GM23338 (cell line): Measurements from ENCODE around the gene GP5. TPM values are rescaled to one million over a fixed set of nuclear protein-coding genes. Genes with fewer than 3 reads are reported as not detected.

ENCODE experiments used
- ATAC-seq: fragments of 200-7000 bp; cut with Tn5 transposase; 3 replicates; pipeline ENCODE4 v1.9.1; 2020
- DNase-seq: peaks from one replicate; pipeline ENCODE4 v3.0.0-alpha.2; 2015; ENCODE audit warnings: low spot score
- H2AFZ ChIP-seq: fragments of 200-600 bp; sonication (generic); 2 replicates; pipeline ENCODE4 v1.8.0; 2016; ENCODE audit warnings: antibody characterized with exemption, mild to moderate bottlenecking, moderate library complexity
- H3F3A ChIP-seq: fragments of 200-600 bp; sonication (generic); replicated peaks from 2 replicates; pipeline ENCODE4 v1.8.0; 2017; ENCODE audit warnings: antibody characterized with exemption, mixed run types, low read depth
- H3K27ac ChIP-seq: fragments of 200-600 bp; sonication (generic); 2 replicates; pipeline ENCODE4 v1.6.1; 2016; ENCODE audit warnings: low read depth
- H3K27me3 ChIP-seq: fragments of 200-600 bp; sonication (generic); 2 replicates; pipeline ENCODE4 v1.8.0; 2016; ENCODE audit warnings: mild to moderate bottlenecking, mixed run types, moderate library complexity; ENCODE audit not compliant: insufficient read depth
- H3K36me3 ChIP-seq: fragments of 200-600 bp; sonication (generic); 2 replicates; pipeline ENCODE4 v1.8.0; 2016; ENCODE audit warnings: mild to moderate bottlenecking; ENCODE audit not compliant: insufficient read depth
- H3K4me1 ChIP-seq: fragments of 200-600 bp; sonication (generic); 2 replicates; pipeline ENCODE4 v1.8.0; 2016; ENCODE audit warnings: mild to moderate bottlenecking, moderate library complexity; ENCODE audit not compliant: insufficient read depth
- H3K4me2 ChIP-seq: fragments of 200-600 bp; sonication (generic); 2 replicates; pipeline ENCODE4 v1.7.1; 2017; ENCODE audit warnings: mixed run types
- H3K4me3 ChIP-seq: fragments of 200-600 bp; sonication (generic); 2 replicates; pipeline ENCODE4 v1.6.1; 2016; ENCODE audit warnings: mixed run types
- H3K79me2 ChIP-seq: fragments of 200-600 bp; sonication (generic); replicated peaks from 2 replicates; pipeline ENCODE4 v1.8.0; 2017; ENCODE audit warnings: mild to moderate bottlenecking; ENCODE audit not compliant: insufficient read depth
- H3K9me2 ChIP-seq: fragments of 200-600 bp; sonication (generic); 2 replicates; pipeline ENCODE4 v1.8.0; 2017; ENCODE audit not compliant: insufficient read depth
- H4K20me1 ChIP-seq: fragments of 200-600 bp; sonication (generic); replicated peaks from 2 replicates; pipeline ENCODE4 v1.8.0; 2017; ENCODE audit warnings: mild to moderate bottlenecking; ENCODE audit not compliant: insufficient read depth
- H3K27ac Mint-ChIP-seq: 2 replicates; pipeline ENCODE4 v1.8.0; 2020; ENCODE audit warnings: inconsistent platforms, mild to moderate bottlenecking, moderate library complexity, mixed read lengths
- H3K27me3 Mint-ChIP-seq: 3 replicates; pipeline ENCODE4 v1.8.0; 2022; ENCODE audit warnings: low read depth, mild to moderate bottlenecking, moderate library complexity, mixed read lengths, inconsistent platforms; ENCODE audit not compliant: insufficient read depth, poor library complexity
- H3K36me3 Mint-ChIP-seq: 3 replicates; pipeline ENCODE4 v1.8.0; 2021; ENCODE audit warnings: low read depth, mild to moderate bottlenecking, inconsistent platforms, moderate library complexity, mixed read lengths
- H3K4me1 Mint-ChIP-seq: 3 replicates; pipeline ENCODE4 v1.8.0; 2020; ENCODE audit warnings: mild to moderate bottlenecking, inconsistent platforms, mixed read lengths
- H3K4me3 Mint-ChIP-seq: 3 replicates; pipeline ENCODE4 v1.8.0; 2021; ENCODE audit warnings: moderate library complexity, mild to moderate bottlenecking, inconsistent platforms, mixed read lengths
- H3K9me3 Mint-ChIP-seq: 3 replicates; pipeline ENCODE4 v1.8.0; 2020; ENCODE audit warnings: moderate library complexity, mild to moderate bottlenecking, inconsistent platforms, mixed read lengths
- CREB1 ChIP-seq: fragments of 250-450 bp; sonication (Bioruptor Pico); IDR thresholded peaks from 2 replicates; pipeline ENCODE4 v1.5.0; 2020; ENCODE audit warnings: low read depth, mild to moderate bottlenecking, moderate library complexity
- EZH2 ChIP-seq: fragments of 200-600 bp; sonication (generic); IDR thresholded peaks from one replicate; pipeline ENCODE4 v1.8.0; 2017; ENCODE audit warnings: antibody characterized with exemption, mild to moderate bottlenecking, low read depth; ENCODE audit not compliant: unreplicated experiment
- EZH2phosphoT487 ChIP-seq: fragments of 200-600 bp; sonication (generic); IDR thresholded peaks from one replicate; pipeline ENCODE4 v1.8.1; 2018; ENCODE audit warnings: antibody characterized with exemption; ENCODE audit not compliant: unreplicated experiment
- JUNB ChIP-seq: IDR thresholded peaks from one replicate; pipeline ENCODE4 v1.6.1; 2016; ENCODE audit warnings: antibody characterized with exemption; ENCODE audit not compliant: unreplicated experiment
- NANOG ChIP-seq: IDR thresholded peaks from 2 replicates; pipeline ENCODE4 v1.6.1; 2016; ENCODE audit warnings: antibody characterized with exemption, borderline replicate concordance
- POLR2AphosphoS5 ChIP-seq: IDR thresholded peaks from 2 replicates; pipeline ENCODE4 v1.6.1; 2016; ENCODE audit warnings: antibody characterized with exemption, low read depth
- STAT1 ChIP-seq: IDR thresholded peaks from one replicate; pipeline ENCODE4 v1.6.1; 2016; ENCODE audit warnings: antibody characterized with exemption; ENCODE audit not compliant: unreplicated experiment
- ZNF114 ChIP-seq: fragments of 250-450 bp; sonication (Bioruptor Pico); IDR thresholded peaks from 2 replicates; pipeline ENCODE4 v1.5.0; 2020; ENCODE audit warnings: mild to moderate bottlenecking, moderate library complexity
- ZNF331 ChIP-seq: fragments of 250-450 bp; sonication (Bioruptor Pico); IDR thresholded peaks from 2 replicates; pipeline ENCODE4 v1.5.0; 2020; ENCODE audit warnings: low read depth, mild to moderate bottlenecking, moderate library complexity
- ZNF462 ChIP-seq: fragments of 250-450 bp; sonication (Bioruptor Pico); IDR thresholded peaks from 2 replicates; pipeline ENCODE4 v1.5.0; 2020; ENCODE audit warnings: mild to moderate bottlenecking, moderate library complexity
- polyA plus RNA-seq: library from polyadenylated mRNA; unstranded; fragments of >200 nt; fragmentation: Nextera tagmentation; extraction: Ambion mirVana; gene quantifications from 2 replicates; pipeline ENCODE4 v1.2.1, GENCODE V29; 2016
- total RNA-seq: library from RNA; depleted of rRNA; stranded (reverse); fragments of >200 nt; shearing (Covaris generic); gene quantifications from 2 replicates; pipeline ENCODE4 v1.2.3, GENCODE V29; 2014
- TF ChIP-seq, protein P1 (sequence below), 2 experiments: fragments of 200-600 bp in 1 of 2; sonication (generic) in 1 of 2; conservative IDR thresholded peaks; 2 replicates each; pipeline versions ENCODE4 v1.5.1 to v1.6.1; 2016 to 2017; ENCODE audit warnings: antibody characterized with exemption in 2 of 2, low read depth in 2 of 2, mild to moderate bottlenecking in 2 of 2, moderate library complexity in 1 of 2
- TF ChIP-seq, protein P2 (sequence below): IDR thresholded peaks from 2 replicates; pipeline ENCODE4 v1.6.1; 2016; ENCODE audit warnings: antibody characterized with exemption
- TF ChIP-seq, protein P3 (sequence below): IDR thresholded peaks from one replicate; pipeline ENCODE4 v1.6.1; 2018; ENCODE audit warnings: antibody characterized with exemption; ENCODE audit not compliant: unreplicated experiment

GP5 gene
- total and polyA plus RNA-seq, 2 experiments from 2014 or later = 0.07 to 0.15 TPM

DNA sequence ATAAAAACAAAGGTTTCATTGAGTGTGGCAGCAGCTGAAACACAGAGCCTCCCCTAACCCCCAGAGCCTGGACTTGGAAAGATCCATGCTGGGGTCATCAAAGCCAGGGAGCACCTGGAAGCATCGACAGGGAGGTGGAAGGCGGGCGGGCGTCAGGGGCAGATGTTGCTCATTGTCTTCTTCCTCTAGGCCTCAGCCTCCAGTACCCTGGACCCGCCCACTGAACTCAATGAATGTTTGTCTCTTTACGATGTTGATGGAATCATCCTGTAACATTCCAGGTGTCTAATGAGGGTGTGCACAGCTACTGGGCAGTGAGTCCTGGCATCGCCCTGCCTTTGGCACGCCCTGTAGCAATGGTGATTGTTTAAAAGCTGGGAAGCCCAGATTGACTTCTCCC is 9.8 kb downstream of the GP5 start:
- Histone ChIP-seq H3K4me2 (no peak overlapping the region), H3K27ac (no peak overlapping the region), H3K27me3 (no peaks in the 10 kb centered on the region), H3K36me3 (no peaks in the 10 kb centered on the region; the same call in 1 of the 2 replicates), H2AFZ (no peak overlapping the region), H3F3A (no peaks in the 10 kb centered on the region), H4K20me1 (no peaks in the 10 kb centered on the region), H3K79me2 (no peaks in the 10 kb centered on the region), H3K4me1 (no peaks in the 10 kb centered on the region), H3K9me2 (no peaks in the 10 kb centered on the region), H3K4me3 (no peak overlapping the region)
- ATAC-seq (no peak), DNase-seq (no peak)
- H3K36me3 Mint-ChIP-seq = no peaks in the 10 kb centered on the region
- H3K9me3 Mint-ChIP-seq = peaks cover 10% of the 10 kb centered on the region; the same call in 2 of the 3 replicates
- no peak overlapping the region for H3K4me3 Mint-ChIP-seq
- peaks cover 5% of the 10 kb centered on the region for H3K27me3 Mint-ChIP-seq
- peaks cover 2% of the 10 kb centered on the region; the same call in 2 of the 3 replicates for H3K4me1 Mint-ChIP-seq
- TF ChIP-seq, protein P1, sequence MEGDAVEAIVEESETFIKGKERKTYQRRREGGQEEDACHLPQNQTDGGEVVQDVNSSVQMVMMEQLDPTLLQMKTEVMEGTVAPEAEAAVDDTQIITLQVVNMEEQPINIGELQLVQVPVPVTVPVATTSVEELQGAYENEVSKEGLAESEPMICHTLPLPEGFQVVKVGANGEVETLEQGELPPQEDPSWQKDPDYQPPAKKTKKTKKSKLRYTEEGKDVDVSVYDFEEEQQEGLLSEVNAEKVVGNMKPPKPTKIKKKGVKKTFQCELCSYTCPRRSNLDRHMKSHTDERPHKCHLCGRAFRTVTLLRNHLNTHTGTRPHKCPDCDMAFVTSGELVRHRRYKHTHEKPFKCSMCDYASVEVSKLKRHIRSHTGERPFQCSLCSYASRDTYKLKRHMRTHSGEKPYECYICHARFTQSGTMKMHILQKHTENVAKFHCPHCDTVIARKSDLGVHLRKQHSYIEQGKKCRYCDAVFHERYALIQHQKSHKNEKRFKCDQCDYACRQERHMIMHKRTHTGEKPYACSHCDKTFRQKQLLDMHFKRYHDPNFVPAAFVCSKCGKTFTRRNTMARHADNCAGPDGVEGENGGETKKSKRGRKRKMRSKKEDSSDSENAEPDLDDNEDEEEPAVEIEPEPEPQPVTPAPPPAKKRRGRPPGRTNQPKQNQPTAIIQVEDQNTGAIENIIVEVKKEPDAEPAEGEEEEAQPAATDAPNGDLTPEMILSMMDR (conservative IDR thresholded peaks at IDR 0.05; ENCODE audit: low read depth in 2 of 2) = no peak
- TF ChIP-seq EZH2phosphoT487 = no peak
- TF ChIP-seq, protein P2, sequence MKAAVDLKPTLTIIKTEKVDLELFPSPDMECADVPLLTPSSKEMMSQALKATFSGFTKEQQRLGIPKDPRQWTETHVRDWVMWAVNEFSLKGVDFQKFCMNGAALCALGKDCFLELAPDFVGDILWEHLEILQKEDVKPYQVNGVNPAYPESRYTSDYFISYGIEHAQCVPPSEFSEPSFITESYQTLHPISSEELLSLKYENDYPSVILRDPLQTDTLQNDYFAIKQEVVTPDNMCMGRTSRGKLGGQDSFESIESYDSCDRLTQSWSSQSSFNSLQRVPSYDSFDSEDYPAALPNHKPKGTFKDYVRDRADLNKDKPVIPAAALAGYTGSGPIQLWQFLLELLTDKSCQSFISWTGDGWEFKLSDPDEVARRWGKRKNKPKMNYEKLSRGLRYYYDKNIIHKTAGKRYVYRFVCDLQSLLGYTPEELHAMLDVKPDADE = no peak
- TF ChIP-seq EZH2 = no peak
- TF ChIP-seq CREB1 (CRISPR knock-in tag) = no peak
- no peak for TF ChIP-seq NANOG
- TF ChIP-seq ZNF331 (CRISPR knock-in tag) = no peak
- no peak for TF ChIP-seq ZNF114 (CRISPR knock-in tag)
- no peak for TF ChIP-seq JUNB
- TF ChIP-seq POLR2AphosphoS5 = no peak
- TF ChIP-seq, protein P3, sequence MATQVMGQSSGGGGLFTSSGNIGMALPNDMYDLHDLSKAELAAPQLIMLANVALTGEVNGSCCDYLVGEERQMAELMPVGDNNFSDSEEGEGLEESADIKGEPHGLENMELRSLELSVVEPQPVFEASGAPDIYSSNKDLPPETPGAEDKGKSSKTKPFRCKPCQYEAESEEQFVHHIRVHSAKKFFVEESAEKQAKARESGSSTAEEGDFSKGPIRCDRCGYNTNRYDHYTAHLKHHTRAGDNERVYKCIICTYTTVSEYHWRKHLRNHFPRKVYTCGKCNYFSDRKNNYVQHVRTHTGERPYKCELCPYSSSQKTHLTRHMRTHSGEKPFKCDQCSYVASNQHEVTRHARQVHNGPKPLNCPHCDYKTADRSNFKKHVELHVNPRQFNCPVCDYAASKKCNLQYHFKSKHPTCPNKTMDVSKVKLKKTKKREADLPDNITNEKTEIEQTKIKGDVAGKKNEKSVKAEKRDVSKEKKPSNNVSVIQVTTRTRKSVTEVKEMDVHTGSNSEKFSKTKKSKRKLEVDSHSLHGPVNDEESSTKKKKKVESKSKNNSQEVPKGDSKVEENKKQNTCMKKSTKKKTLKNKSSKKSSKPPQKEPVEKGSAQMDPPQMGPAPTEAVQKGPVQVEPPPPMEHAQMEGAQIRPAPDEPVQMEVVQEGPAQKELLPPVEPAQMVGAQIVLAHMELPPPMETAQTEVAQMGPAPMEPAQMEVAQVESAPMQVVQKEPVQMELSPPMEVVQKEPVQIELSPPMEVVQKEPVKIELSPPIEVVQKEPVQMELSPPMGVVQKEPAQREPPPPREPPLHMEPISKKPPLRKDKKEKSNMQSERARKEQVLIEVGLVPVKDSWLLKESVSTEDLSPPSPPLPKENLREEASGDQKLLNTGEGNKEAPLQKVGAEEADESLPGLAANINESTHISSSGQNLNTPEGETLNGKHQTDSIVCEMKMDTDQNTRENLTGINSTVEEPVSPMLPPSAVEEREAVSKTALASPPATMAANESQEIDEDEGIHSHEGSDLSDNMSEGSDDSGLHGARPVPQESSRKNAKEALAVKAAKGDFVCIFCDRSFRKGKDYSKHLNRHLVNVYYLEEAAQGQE = no peak
- no peak for TF ChIP-seq ZNF462 (CRISPR knock-in tag)
- no peak for TF ChIP-seq STAT1
- H3K27ac Mint-ChIP-seq = no peak overlapping the region
